Tibial artery (tissue), 4 donors: Measurements from ENCODE around the gene HLX.

Experiments
- DNase-seq, 2 donors: peaks; one replicate each; pipeline ENCODE4 v3.0.0-alpha.2; 2019
- H3K27ac ChIP-seq, 2 donors: fragments of 200-600 bp; sonication (generic) in 1 of 2; 1 replicate in 1 of 2; 2 replicates in 1 of 2; pipeline ENCODE4 v1.5.1; 2018 to 2019; ENCODE audit warnings: mild to moderate bottlenecking in 1 of 2
- H3K27me3 ChIP-seq, 2 donors: fragments of 200-600 bp; sonication (generic) in 1 of 2; one replicate each; pipeline versions ENCODE4 v1.5.1 to v1.6.0; 2016 to 2019
- H3K36me3 ChIP-seq, 3 donors: fragments of 200-600 bp; sonication (generic) in 2 of 3; one replicate each; pipeline ENCODE4 v1.5.1; 2016 to 2019; ENCODE audit warnings: mild to moderate bottlenecking in 2 of 3
- H3K4me1 ChIP-seq, 4 donors: fragments of 200-600 bp; sonication (generic) in 2 of 4; 1 replicate in 3 of 4; 2 replicates in 1 of 4; pipeline ENCODE4 v1.5.1; 2016 to 2019
- H3K4me3 ChIP-seq, 2 donors: fragments of 200-600 bp; sonication (generic) in 1 of 2; 1 replicate in 1 of 2; 2 replicates in 1 of 2; pipeline ENCODE4 v1.5.1; 2018 to 2019; ENCODE audit warnings: mild to moderate bottlenecking in 2 of 2
- H3K9me3 ChIP-seq, 3 donors: fragments of 200-600 bp; sonication (generic) in 1 of 3; one replicate each; pipeline ENCODE4 v1.5.1; 2016 to 2019
- CTCF ChIP-seq, 2 experiments: fragments of 200-600 bp in 1 of 2; fragments of 450-650 bp in 1 of 2; IDR thresholded peaks; one replicate each; pipeline ENCODE4 v1.5.1; 2017 to 2019; ENCODE audit warnings: antibody characterized with exemption in 2 of 2, mild to moderate bottlenecking in 1 of 2, moderate library complexity in 1 of 2
- intact Hi-C: fragments of 100-400 bp; cut with DNase I; formaldehyde crosslinking; loops from one replicate; pipeline ENCODE4 v1.15.0; 2023; ENCODE audit warnings: low total_unique reads

Gene HLX

GRCh38 chr1:220915954-220916353, 36.7 kb downstream of the HLX start:
- no peak overlapping the region for H3K4me3 ChIP-seq
- DNase-seq: no peak
- no peaks in the 10 kb centered on the region for H3K9me3 ChIP-seq
- no peak overlapping the region for H3K27ac ChIP-seq
- intact Hi-C loops: no loop called here
- H3K27me3 ChIP-seq: no peaks in the 10 kb centered on the region
- H3K36me3 ChIP-seq: no peaks in the 10 kb centered on the region
- no peaks in the 10 kb centered on the region for H3K4me1 ChIP-seq
- TF ChIP-seq CTCF (IDR thresholded peaks at IDR 0.05): no peak

- intact Hi-C loops: no loop called here
These were observed 37.9 kb downstream of the HLX start for GRCh38 chr1:220917101-220917500.

GRCh38 chr1:220917535-220918209, 38.4 kb downstream of the HLX start:
- TF ChIP-seq CTCF (IDR thresholded peaks at IDR 0.05): no peak

More at GRCh38 chr1:220917101-220917500, 37.9 kb downstream of the HLX start:
- TF ChIP-seq CTCF (IDR thresholded peaks at IDR 0.05): no peak
- H3K4me1 ChIP-seq: no peaks in the 10 kb centered on the region
- no peaks in the 10 kb centered on the region for H3K36me3 ChIP-seq
- H3K4me3 ChIP-seq: no peak overlapping the region
- H3K27me3 ChIP-seq: no peaks in the 10 kb centered on the region
- no peak overlapping the region for H3K27ac ChIP-seq
- no peaks in the 10 kb centered on the region for H3K9me3 ChIP-seq
- no peak for DNase-seq

GRCh38 chr1:220918285-220918951, 39.2 kb downstream of the HLX start:
- intact Hi-C loops: no loop called here
- no peaks in the 10 kb centered on the region for H3K4me1 ChIP-seq
- no peak for TF ChIP-seq CTCF (IDR thresholded peaks at IDR 0.05)
- no peak for DNase-seq
- H3K9me3 ChIP-seq: no peaks in the 10 kb centered on the region
- H3K27me3 ChIP-seq: no peaks in the 10 kb centered on the region
- no peak overlapping the region for H3K27ac ChIP-seq
- H3K4me3 ChIP-seq: no peak overlapping the region
- no peaks in the 10 kb centered on the region for H3K36me3 ChIP-seq

More at GRCh38 chr1:220917535-220918209, 38.4 kb downstream of the HLX start:
- no peaks in the 10 kb centered on the region for H3K27me3 ChIP-seq
- H3K4me3 ChIP-seq: no peak overlapping the region
- no peaks in the 10 kb centered on the region for H3K9me3 ChIP-seq
- intact Hi-C loops: no loop called here
- no peaks in the 10 kb centered on the region for H3K36me3 ChIP-seq
- no peak for DNase-seq
- H3K27ac ChIP-seq: no peak overlapping the region
- no peaks in the 10 kb centered on the region for H3K4me1 ChIP-seq

GRCh38 chr1:220920967-220921366, 41.7 kb downstream of the HLX start:
- Histone ChIP-seq H3K36me3 (no peaks in the 10 kb centered on the region), H3K4me1 (no peaks in the 10 kb centered on the region), H3K27me3 (no peaks in the 10 kb centered on the region), H3K4me3 (no peak overlapping the region), H3K27ac (no peak overlapping the region), H3K9me3 (no peaks in the 10 kb centered on the region)
- intact Hi-C loops: no loop called here
- no peak for TF ChIP-seq CTCF (IDR thresholded peaks at IDR 0.05)
- DNase-seq: no peak
